Mesendoderm (in vitro differentiated cells): Measurements from ENCODE around the gene SERINC3.

Experiments used
- DNase-seq: peaks from one replicate; pipeline ENCODE4 v3.0.0; 2013
- H2AK5ac ChIP-seq: 2 replicates; pipeline ENCODE4 v1.6.1; 2013; ENCODE audit warnings: low read length, inconsistent platforms
- H2BK120ac ChIP-seq: 2 replicates; pipeline ENCODE4 v1.6.1; 2013; ENCODE audit warnings: low read depth, mild to moderate bottlenecking, low read length, moderate library complexity, mixed read lengths
- H2BK15ac ChIP-seq: replicated peaks from 2 replicates; pipeline ENCODE4 v1.6.1; 2013; ENCODE audit warnings: low read depth, mild to moderate bottlenecking, moderate library complexity
- H2BK5ac ChIP-seq: 2 replicates; pipeline ENCODE4 v1.6.1; 2013; ENCODE audit warnings: low read length, inconsistent platforms
- H3K18ac ChIP-seq: 2 replicates; pipeline ENCODE4 v1.6.1; 2013; ENCODE audit warnings: mild to moderate bottlenecking, low read length, mixed read lengths
- H3K23ac ChIP-seq: one replicate; pipeline ENCODE4 v1.6.1; 2013; ENCODE audit warnings: low read length
- H3K27ac ChIP-seq: 2 replicates; pipeline ENCODE4 v1.5.1; 2013; ENCODE audit warnings: low read depth, mild to moderate bottlenecking, inconsistent platforms, low read length, moderate library complexity
- H3K27me3 ChIP-seq: 2 replicates; pipeline ENCODE4 v1.6.1; 2013; ENCODE audit warnings: low read length, control low read depth, mild to moderate bottlenecking, inconsistent platforms; ENCODE audit not compliant: insufficient read depth, poor library complexity
- H3K36me3 ChIP-seq: 2 replicates; pipeline ENCODE4 v1.6.1; 2013; ENCODE audit warnings: low read length, inconsistent platforms; ENCODE audit not compliant: control insufficient read depth, insufficient read depth
- H3K4ac ChIP-seq: one replicate; pipeline ENCODE4 v1.6.1; 2013; ENCODE audit warnings: low read depth, mild to moderate bottlenecking, low read length, moderate library complexity
- H3K4me1 ChIP-seq: 2 replicates; pipeline ENCODE4 v1.6.1; 2013; ENCODE audit warnings: low read depth, low read length, inconsistent platforms; ENCODE audit not compliant: control insufficient read depth
- H3K4me2 ChIP-seq: 2 replicates; pipeline ENCODE4 v1.6.1; 2013; ENCODE audit warnings: low read length
- H3K4me3 ChIP-seq: 2 replicates; pipeline ENCODE4 v1.5.1; 2013; ENCODE audit warnings: mild to moderate bottlenecking, low read length
- H3K56ac ChIP-seq: one replicate; pipeline ENCODE4 v1.6.1; 2013; ENCODE audit warnings: low read length
- H3K79me1 ChIP-seq: 2 replicates; pipeline ENCODE4 v1.6.1; 2013; ENCODE audit warnings: low read length, inconsistent platforms
- H3K79me2 ChIP-seq: 2 replicates; pipeline ENCODE4 v1.6.1; 2013; ENCODE audit warnings: mild to moderate bottlenecking, low read length; ENCODE audit not compliant: control insufficient read depth, insufficient read depth
- H3K9ac ChIP-seq: 2 replicates; pipeline ENCODE4 v1.6.1; 2013; ENCODE audit warnings: low read length, inconsistent platforms
- H4K5ac ChIP-seq: one replicate; pipeline ENCODE4 v1.6.1; 2013; ENCODE audit warnings: low read length
- H4K8ac ChIP-seq: one replicate; pipeline ENCODE4 v1.6.1; 2013; ENCODE audit warnings: low read depth, mild to moderate bottlenecking, control low read depth, low read length, moderate library complexity
- WGBS: extraction: QIAGEN DNeasy Blood & Tissue Kit; methylation state at CpG from one replicate; pipeline ENCODE4 v1.1.7; 2013; ENCODE audit warnings: low lambda C conversion rate, missing lambda C conversion rate; ENCODE audit not compliant: insufficient coverage; ENCODE audit errors: extremely low coverage; 5-methylcytosine and 5-hydroxymethylcytosine counted together

SERINC3 gene

GRCh38 chr20:44457016-44457415, 64.9 kb downstream of the SERINC3 start:
- Histone ChIP-seq H2AK5ac (no peak overlapping the region), H4K5ac (no peak overlapping the region), H3K4me1 (no peaks in the 10 kb centered on the region), H3K79me2 (no peaks in the 10 kb centered on the region), H3K18ac (no peak overlapping the region), H3K4me3 (no peak overlapping the region), H3K4me2 (no peak overlapping the region), H3K23ac (no peak overlapping the region), H3K27ac (no peak overlapping the region), H2BK120ac (no peak overlapping the region), H2BK15ac (no peak overlapping the region), H3K79me1 (no peaks in the 10 kb centered on the region), H3K4ac (no peak overlapping the region), H3K9ac (no peak overlapping the region), H3K27me3 (no peaks in the 10 kb centered on the region), H4K8ac (no peak overlapping the region), H3K56ac (no peak overlapping the region), H3K36me3 (no peaks in the 10 kb centered on the region), H2BK5ac (no peak overlapping the region)
- no peak for DNase-seq
- no CpG with 5 or more reads among the region's 6 CpGs for whole genome bisulfite sequencing

GRCh38 chr20:44456611-44457010, 65.3 kb downstream of the SERINC3 start:
- no peak overlapping the region for H4K5ac ChIP-seq
- no peak overlapping the region for H3K4me3 ChIP-seq
- no peak overlapping the region for H3K4ac ChIP-seq
- no peak overlapping the region for H3K27ac ChIP-seq
- DNase-seq = no peak
- no peak overlapping the region for H3K4me2 ChIP-seq
- H3K56ac ChIP-seq = no peak overlapping the region
- no peaks in the 10 kb centered on the region for H3K4me1 ChIP-seq
- H2BK15ac ChIP-seq = no peak overlapping the region
- H2AK5ac ChIP-seq = no peak overlapping the region
- H3K27me3 ChIP-seq = no peaks in the 10 kb centered on the region
- no CpG with 5 or more reads among the region's 8 CpGs for WGBS
- H3K18ac ChIP-seq = no peak overlapping the region
- H3K23ac ChIP-seq = no peak overlapping the region
- H3K9ac ChIP-seq = no peak overlapping the region
- H3K36me3 ChIP-seq = no peaks in the 10 kb centered on the region
- H4K8ac ChIP-seq = no peak overlapping the region
- no peak overlapping the region for H2BK120ac ChIP-seq
- no peaks in the 10 kb centered on the region for H3K79me2 ChIP-seq
- no peaks in the 10 kb centered on the region for H3K79me1 ChIP-seq
- H2BK5ac ChIP-seq = no peak overlapping the region

- Histone ChIP-seq H4K5ac (no peak overlapping the region), H3K4me2 (no peak overlapping the region), H3K4ac (no peak overlapping the region), H3K23ac (no peak overlapping the region), H4K8ac (no peak overlapping the region), H3K79me1 (no peaks in the 10 kb centered on the region), H3K4me3 (no peak overlapping the region), H3K4me1 (no peaks in the 10 kb centered on the region), H2BK120ac (no peak overlapping the region), H2AK5ac (no peak overlapping the region), H3K18ac (no peak overlapping the region), H3K79me2 (no peaks in the 10 kb centered on the region), H3K36me3 (no peaks in the 10 kb centered on the region), H3K27ac (no peak overlapping the region), H3K9ac (no peak overlapping the region), H2BK5ac (no peak overlapping the region), H3K56ac (no peak overlapping the region), H3K27me3 (no peaks in the 10 kb centered on the region), H2BK15ac (no peak overlapping the region)
- no CpG with 5 or more reads among the region's 3 CpGs for WGBS
- DNase-seq = no peak
Observed at GRCh38 chr20:44455126-44455525, 66.7 kb downstream of the SERINC3 start.

- H3K4ac ChIP-seq = no peak overlapping the region
- no CpG with 5 or more reads among the region's 7 CpGs for WGBS
- no peaks in the 10 kb centered on the region for H3K36me3 ChIP-seq
- no peak overlapping the region for H3K4me2 ChIP-seq
- H3K23ac ChIP-seq = no peak overlapping the region
- no peaks in the 10 kb centered on the region for H3K4me1 ChIP-seq
- H2BK15ac ChIP-seq = no peak overlapping the region
- H2BK5ac ChIP-seq = no peak overlapping the region
- H3K79me1 ChIP-seq = no peaks in the 10 kb centered on the region
- no peak overlapping the region for H3K18ac ChIP-seq
- H4K8ac ChIP-seq = no peak overlapping the region
- no peak overlapping the region for H4K5ac ChIP-seq
- no peaks in the 10 kb centered on the region for H3K27me3 ChIP-seq
- no peak overlapping the region for H2AK5ac ChIP-seq
- no peak overlapping the region for H3K27ac ChIP-seq
- no peak overlapping the region for H3K4me3 ChIP-seq
- DNase-seq = no peak
- H3K56ac ChIP-seq = no peak overlapping the region
- no peaks in the 10 kb centered on the region for H3K79me2 ChIP-seq
- no peak overlapping the region for H2BK120ac ChIP-seq
- H3K9ac ChIP-seq = no peak overlapping the region
Observed at GRCh38 chr20:44454306-44454963, 67.4 kb downstream of the SERINC3 start.

GRCh38 chr20:44450903-44451450, 70.9 kb downstream of the SERINC3 start:
- Histone ChIP-seq H3K4me1 (no peaks in the 10 kb centered on the region), H3K79me2 (no peaks in the 10 kb centered on the region), H3K4ac (no peak overlapping the region), H4K8ac (no peak overlapping the region), H2AK5ac (no peak overlapping the region), H4K5ac (no peak overlapping the region), H2BK120ac (no peak overlapping the region), H3K4me2 (no peak overlapping the region), H3K79me1 (no peaks in the 10 kb centered on the region), H3K18ac (no peak overlapping the region), H3K27ac (no peak overlapping the region), H2BK15ac (no peak overlapping the region), H2BK5ac (no peak overlapping the region), H3K56ac (no peak overlapping the region), H3K23ac (no peak overlapping the region), H3K36me3 (no peaks in the 10 kb centered on the region), H3K27me3 (no peaks in the 10 kb centered on the region), H3K9ac (no peak overlapping the region), H3K4me3 (no peak overlapping the region)
- WGBS = no CpG with 5 or more reads among the region's 7 CpGs
- no peak for DNase-seq
